GM18511 (cell line): ENCODE results near the gene PGAP3.
A peak's percentile ranks its signal among the peaks of the same experiment; 100 is the strongest.

Experiments used
- ATAC-seq: cut with Tn5 transposase; IDR thresholded peaks from one replicate; pipeline ENCODE4 v1.9.1; 2021; ENCODE audit warnings: mild to moderate bottlenecking, moderate library complexity; ENCODE audit not compliant: unreplicated experiment

The PGAP3 gene

GRCh38 chr17:39640591-39641031, 47.2 kb downstream of the PGAP3 start:
- no peak for ATAC-seq

GRCh38 chr17:39639566-39640458, 48.0 kb downstream of the PGAP3 start:
- ATAC-seq, result no peak

DNA sequence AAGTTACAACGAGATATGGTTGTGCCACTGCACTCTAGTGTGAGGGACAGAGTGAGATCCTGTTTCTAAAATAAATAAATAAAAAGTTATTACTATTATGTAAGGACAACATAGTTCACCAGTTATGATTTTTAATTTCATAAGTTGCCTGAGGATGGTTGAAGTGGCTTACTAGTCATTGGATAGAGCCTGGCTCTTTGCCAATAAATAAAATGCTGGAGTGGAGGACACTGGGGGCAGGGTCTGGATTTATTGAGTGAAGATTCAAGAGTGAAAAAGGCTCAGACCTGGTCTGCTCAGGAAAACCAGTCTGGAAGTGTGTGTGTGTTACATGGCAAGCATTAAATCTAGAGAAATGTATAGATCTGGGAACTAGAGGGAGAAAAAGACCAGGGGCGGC, 48.8 kb downstream of the PGAP3 start:
- ATAC-seq, result no peak

GRCh38 chr17:39638317-39638716, 49.5 kb downstream of the PGAP3 start:
- no peak for ATAC-seq

DNA sequence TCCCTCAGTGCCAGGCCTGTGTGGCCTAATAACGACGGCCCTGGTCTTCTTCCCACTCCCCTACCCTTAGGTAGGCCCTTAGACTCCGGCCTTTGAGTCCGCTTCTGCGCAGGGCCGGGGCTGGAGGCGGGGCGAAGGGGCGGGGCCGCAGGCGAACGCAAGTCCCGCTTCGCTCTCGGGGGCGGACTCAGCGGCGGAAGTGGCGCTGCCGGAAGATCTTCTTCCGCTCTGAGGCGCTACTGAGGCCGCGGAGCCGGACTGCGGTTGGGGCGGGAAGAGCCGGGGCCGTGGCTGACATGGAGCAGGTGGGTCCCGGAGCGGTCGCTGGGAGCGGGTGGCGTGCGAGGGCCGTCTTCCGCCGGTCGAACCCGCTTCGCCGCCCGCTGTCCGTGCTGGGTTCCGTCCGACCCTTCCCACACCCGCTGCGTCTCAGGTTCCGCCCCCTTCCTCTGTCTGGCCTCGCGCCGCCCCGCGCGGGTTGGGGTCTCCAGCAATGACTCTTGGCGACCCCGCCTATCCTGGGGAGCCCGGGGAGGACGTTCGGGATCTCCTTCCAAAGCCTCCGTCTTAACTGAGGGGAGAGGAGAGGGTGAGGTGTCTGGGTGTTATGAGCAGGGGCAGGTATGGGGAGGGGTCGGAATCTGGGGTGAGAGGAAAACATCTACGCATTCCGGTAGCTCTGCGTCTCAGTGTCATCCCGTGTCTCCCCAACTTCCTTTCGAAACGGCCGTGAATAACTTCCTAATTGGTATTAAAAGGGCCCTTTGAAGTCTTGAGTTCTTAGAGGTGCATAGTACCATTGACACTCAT, 50.7 kb downstream of the PGAP3 start, which contains the start of gene STARD3:
TSS of gene STARD3 (plus strand) at position 218 of the 810 bp plus-strand sequence. CDS start 16,388 bp downstream, outside the sequence.
- peak; percentile 90 for ATAC-seq

- peak; percentile 27 for ATAC-seq
Measured at GRCh38 chr17:39636587-39636926, 51.3 kb downstream of the PGAP3 start.

- ATAC-seq, result no peak
Measured at GRCh38 chr17:39635614-39636176, 52.2 kb downstream of the PGAP3 start.

DNA sequence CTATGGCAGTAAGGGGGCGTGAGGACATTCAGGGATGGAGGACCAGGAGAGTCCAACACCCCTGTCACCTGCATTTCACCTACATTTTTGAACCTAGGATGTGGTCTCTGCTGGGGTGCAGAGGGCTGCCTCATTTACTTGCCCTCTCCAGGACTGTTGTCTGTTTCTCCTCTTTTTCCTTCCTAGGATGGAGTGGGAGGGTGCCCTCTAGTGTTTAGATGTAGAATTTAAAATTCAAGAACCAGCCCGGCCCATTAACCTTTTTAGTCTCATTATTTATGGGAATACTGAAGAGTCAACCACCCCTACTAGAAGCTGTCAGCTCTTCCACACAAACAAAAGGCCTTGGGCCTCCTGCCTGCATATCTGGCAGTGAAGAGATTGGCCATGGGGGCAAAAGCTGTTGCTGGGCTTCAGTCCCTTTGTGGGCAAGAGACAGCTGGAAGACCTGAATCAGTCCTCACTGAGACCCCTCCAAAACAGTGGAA, 53.4 kb downstream of the PGAP3 start:
- ATAC-seq, result no peak

GRCh38 chr17:39633570-39634183, 54.2 kb downstream of the PGAP3 start:
- no peak for ATAC-seq

- ATAC-seq, result no peak
Measured at GRCh38 chr17:39632153-39632941, 55.5 kb downstream of the PGAP3 start.

- ATAC-seq, result no peak
Measured at GRCh38 chr17:39631403-39631802, 56.5 kb downstream of the PGAP3 start.

GRCh38 chr17:39629898-39630297, 58.0 kb downstream of the PGAP3 start:
- ATAC-seq, result no peak

GRCh38 chr17:39629494-39629880, 58.4 kb downstream of the PGAP3 start:
- no peak for ATAC-seq

DNA sequence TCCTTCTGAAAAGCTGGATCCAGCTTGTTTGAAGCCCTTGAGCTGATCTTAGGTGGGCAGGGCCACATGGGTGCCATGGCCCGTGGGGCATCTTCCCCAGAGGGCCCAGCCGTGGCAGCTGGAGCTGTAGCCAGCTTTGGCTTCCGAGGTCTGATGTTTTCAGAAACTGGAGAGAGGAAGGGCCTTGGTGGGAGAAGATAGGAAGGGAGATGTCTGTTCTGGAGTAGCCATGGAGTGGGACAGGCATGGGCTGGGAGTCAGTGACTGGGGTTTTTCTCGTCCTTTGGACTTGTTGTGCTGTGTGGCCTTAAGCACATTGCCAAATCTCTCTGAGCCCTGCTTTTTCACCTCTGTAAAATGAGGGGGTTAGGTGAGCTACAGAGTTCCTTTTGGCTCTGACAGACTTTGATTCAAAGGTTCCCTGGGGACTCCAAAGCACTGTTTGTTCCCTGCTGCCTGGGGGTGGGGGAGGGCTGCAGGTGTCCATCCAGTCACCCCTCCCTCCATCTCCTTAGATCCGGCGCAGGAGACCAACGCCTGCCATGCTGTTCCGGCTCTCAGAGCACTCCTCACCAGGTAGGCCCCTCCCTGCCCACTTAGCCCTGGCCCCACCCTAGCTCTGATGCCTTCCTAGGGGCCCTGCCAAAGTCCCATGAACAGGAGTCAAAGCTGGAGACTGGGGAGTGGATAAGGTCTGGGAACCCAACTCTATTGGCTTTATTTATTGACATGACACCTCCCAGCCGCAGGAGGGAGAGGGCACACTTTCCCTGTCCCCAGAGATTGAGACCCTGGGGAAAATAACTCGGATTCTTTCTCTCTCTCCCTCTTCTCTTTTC, 59.0 kb downstream of the PGAP3 start:
- ATAC-seq, result no peak

GRCh38 chr17:39627712-39628516, 59.9 kb downstream of the PGAP3 start:
- no peak for ATAC-seq

GRCh38 chr17:39627047-39627711, 60.7 kb downstream of the PGAP3 start:
- ATAC-seq, result no peak

GRCh38 chr17:39626171-39627046, 61.4 kb downstream of the PGAP3 start, which contains the start of gene PPP1R1B:
Gene PPP1R1B (plus strand): TSS chr17:39626952. CDS start chr17:39627393, 441 bp downstream.
- no peak for ATAC-seq
